Activated naive CD4-positive, alpha-beta T cell (primary cell): Measurements from ENCODE around the gene FANCI.

Source experiments
- DNase-seq, 4 experiments: peaks; one replicate each; lab custom pipeline; 2025; lab: John Stamatoyannopoulos, UW

FANCI gene

GRCh38 chr15:89307791-89308190 is 64.0 kb downstream of the FANCI start:
- no peak for DNase-seq

GRCh38 chr15:89308236-89308635 is 64.5 kb downstream of the FANCI start:
- DNase-seq, result no peak

- no peak for DNase-seq
These were observed 66.2 kb downstream of the FANCI start for GRCh38 chr15:89309993-89310392.

- no peak for DNase-seq
These were observed 71.7 kb downstream of the FANCI start for GRCh38 chr15:89315375-89315929.

GRCh38 chr15:89316504-89316903 is 72.7 kb downstream of the FANCI start:
- no peak for DNase-seq

- no peak for DNase-seq
These were observed 73.5 kb downstream of the FANCI start for GRCh38 chr15:89317186-89317720.

GRCh38 chr15:89319678-89320077 is 75.9 kb downstream of the FANCI start:
- no peak for DNase-seq

- DNase-seq, result no peak
These were observed 76.4 kb downstream of the FANCI start for GRCh38 chr15:89320200-89320599.

GRCh38 chr15:89321521-89322410 is 78.0 kb downstream of the FANCI start:
- no peak for DNase-seq

GRCh38 chr15:89322822-89323221 is 79.0 kb downstream of the FANCI start:
- DNase-seq, result no peak

GRCh38 chr15:89323825-89324224 is 80.0 kb downstream of the FANCI start:
- DNase-seq, result no peak

- no peak for DNase-seq
These were observed 81.4 kb downstream of the FANCI start for GRCh38 chr15:89325039-89325803.

GRCh38 chr15:89326316-89326715 is 82.5 kb downstream of the FANCI start:
- DNase-seq, result no peak

- no peak for DNase-seq
These were observed 83.3 kb downstream of the FANCI start for GRCh38 chr15:89327113-89327512.

- DNase-seq, result no peak
These were observed 84.8 kb downstream of the FANCI start for GRCh38 chr15:89328398-89329254.

GRCh38 chr15:89329329-89330084 is 85.7 kb downstream of the FANCI start:
- DNase-seq, result no peak

GRCh38 chr15:89330119-89330518 is 86.3 kb downstream of the FANCI start:
- no peak for DNase-seq

- DNase-seq, result no peak
These were observed 87.3 kb downstream of the FANCI start for GRCh38 chr15:89330881-89331595.

GRCh38 chr15:89332446-89332845 is 88.7 kb downstream of the FANCI start:
- DNase-seq, result no peak
